Loucy (cell line): ENCODE results near the gene PBX1.

ENCODE experiments used
- H2AFZ ChIP-seq: fragments of 200-600 bp; sonication (generic); 2 replicates; pipeline ENCODE4 v1.6.0; 2016; ENCODE audit warnings: antibody characterized with exemption, mild to moderate bottlenecking, low read length, moderate library complexity
- H3F3A ChIP-seq: fragments of 200-600 bp; 2 replicates; pipeline ENCODE4 v1.6.0; 2016; ENCODE audit warnings: antibody characterized with exemption, low read depth, mild to moderate bottlenecking
- H3K27me3 ChIP-seq: fragments of 200-600 bp; sonication (generic); 2 replicates; pipeline ENCODE4 v1.6.1; 2014; ENCODE audit warnings: low read length, mild to moderate bottlenecking; ENCODE audit not compliant: insufficient read depth, poor library complexity, severe bottlenecking
- H3K36me3 ChIP-seq: fragments of 200-600 bp; sonication (generic); 2 replicates; pipeline ENCODE4 v1.6.1; 2016; ENCODE audit warnings: low read length; ENCODE audit not compliant: insufficient read depth
- H3K4me1 ChIP-seq: fragments of 200-600 bp; sonication (generic); 2 replicates; pipeline ENCODE4 v1.5.1; 2014; ENCODE audit warnings: low read length, mild to moderate bottlenecking; ENCODE audit not compliant: insufficient read depth, poor library complexity, severe bottlenecking
- H3K4me2 ChIP-seq: fragments of 200-600 bp; sonication (generic); 2 replicates; pipeline ENCODE4 v1.6.0; 2014; ENCODE audit warnings: antibody characterized with exemption, low read length, low read depth, mild to moderate bottlenecking; ENCODE audit not compliant: poor library complexity, severe bottlenecking
- H3K4me3 ChIP-seq: fragments of 200-600 bp; sonication (generic); 2 replicates; pipeline ENCODE4 v1.5.1; 2014; ENCODE audit warnings: low read length, mild to moderate bottlenecking, mixed read lengths; ENCODE audit not compliant: poor library complexity, severe bottlenecking
- H3K79me2 ChIP-seq: fragments of 200-600 bp; sonication (generic); 2 replicates; pipeline ENCODE4 v1.6.1; 2014; ENCODE audit warnings: low read length; ENCODE audit not compliant: insufficient read depth
- H3K9ac ChIP-seq: fragments of 200-600 bp; sonication (generic); 2 replicates; pipeline ENCODE4 v1.6.0; 2014; ENCODE audit warnings: mild to moderate bottlenecking, low read depth, low read length, moderate library complexity; ENCODE audit not compliant: poor library complexity, severe bottlenecking
- H3K9me2 ChIP-seq: fragments of 200-600 bp; sonication (generic); replicated peaks from 2 replicates; pipeline ENCODE4 v1.6.1; 2016; ENCODE audit warnings: low read depth, low read length, mixed read lengths
- H3K9me3 ChIP-seq: fragments of 200-600 bp; sonication (generic); 2 replicates; pipeline ENCODE4 v1.6.1; 2014; ENCODE audit warnings: mild to moderate bottlenecking, antibody characterized with exemption, low read length, low read depth; ENCODE audit not compliant: insufficient read depth
- H4K20me1 ChIP-seq: fragments of 200-600 bp; sonication (generic); 2 replicates; pipeline ENCODE4 v1.6.0; 2014; ENCODE audit warnings: antibody characterized with exemption, low read length, mild to moderate bottlenecking; ENCODE audit not compliant: insufficient read depth, poor library complexity, severe bottlenecking
- CTCF ChIP-seq: fragments of 200-600 bp; sonication (generic); conservative IDR thresholded peaks from 2 replicates; pipeline ENCODE4 v1.5.1; 2014; ENCODE audit warnings: mild to moderate bottlenecking, antibody characterized with exemption, low read length
- EZH2phosphoT487 ChIP-seq: fragments of 200-600 bp; IDR thresholded peaks from 2 replicates; pipeline ENCODE4 v1.6.1; 2018; ENCODE audit warnings: antibody characterized with exemption, mild to moderate bottlenecking, moderate library complexity, borderline replicate concordance

Gene PBX1

GRCh38 chr1:164599272-164599671 is 40.3 kb downstream of the PBX1 start:
- Histone ChIP-seq H3K79me2 (no peaks in the 10 kb centered on the region), H3K9me2 (no peaks in the 10 kb centered on the region)

GRCh38 chr1:164601399-164602100 is 42.6 kb downstream of the PBX1 start:
- H3F3A ChIP-seq = no peaks in the 10 kb centered on the region
- TF ChIP-seq CTCF (no peak), EZH2phosphoT487 (no peak)
- no peak overlapping the region for H3K4me2 ChIP-seq
- no peak overlapping the region for H3K9ac ChIP-seq
- H3K27me3 ChIP-seq = no peaks in the 10 kb centered on the region
- no peaks in the 10 kb centered on the region for H3K79me2 ChIP-seq
- H3K4me1 ChIP-seq = no peaks in the 10 kb centered on the region
- no peak overlapping the region for H2AFZ ChIP-seq
- no peaks in the 10 kb centered on the region for H3K36me3 ChIP-seq
- 0 out of 2 replicates have a peak, but pooled peaks cover 3% of the 10 kb centered on the region for H3K9me3 ChIP-seq
- H3K4me3 ChIP-seq = no peak overlapping the region
- H3K9me2 ChIP-seq = no peaks in the 10 kb centered on the region
- H4K20me1 ChIP-seq = no peaks in the 10 kb centered on the region

More at GRCh38 chr1:164599272-164599671, 40.3 kb downstream of the PBX1 start:
- Histone ChIP-seq H3K4me2 (no peak overlapping the region), H2AFZ (no peak overlapping the region), H3K9me3 (0 out of 2 replicates have a peak, but pooled peaks cover 3% of the 10 kb centered on the region), H3K36me3 (no peaks in the 10 kb centered on the region), H4K20me1 (no peaks in the 10 kb centered on the region), H3F3A (no peaks in the 10 kb centered on the region), H3K4me1 (no peaks in the 10 kb centered on the region), H3K27me3 (no peaks in the 10 kb centered on the region), H3K9ac (no peak overlapping the region), H3K4me3 (no peak overlapping the region)
- TF ChIP-seq EZH2phosphoT487 (no peak), CTCF (no peak)

GRCh38 chr1:164602101-164602422 is 43.1 kb downstream of the PBX1 start:
- H3K36me3 ChIP-seq = no peaks in the 10 kb centered on the region
- no peaks in the 10 kb centered on the region for H3F3A ChIP-seq
- no peaks in the 10 kb centered on the region for H3K9me2 ChIP-seq
- H3K4me3 ChIP-seq = no peak overlapping the region
- H4K20me1 ChIP-seq = no peaks in the 10 kb centered on the region
- H3K79me2 ChIP-seq = no peaks in the 10 kb centered on the region
- no peaks in the 10 kb centered on the region for H3K27me3 ChIP-seq
- H3K4me2 ChIP-seq = no peak overlapping the region
- H3K4me1 ChIP-seq = no peaks in the 10 kb centered on the region
- H2AFZ ChIP-seq = no peak overlapping the region
- no peak overlapping the region for H3K9ac ChIP-seq
- TF ChIP-seq EZH2phosphoT487 (no peak), CTCF (no peak)
- H3K9me3 ChIP-seq = 0 out of 2 replicates have a peak, but pooled peaks cover 3% of the 10 kb centered on the region
